H1 (cell line): ENCODE results near the gene BRD1. TPM values are rescaled to one million over a fixed set of nuclear protein-coding genes. Genes with fewer than 3 reads are reported as not detected.

Experiments
- CTCF ChIA-PET: fragments of 300-600 bp; sonication (Branson Sonifier 250); formaldehyde crosslinking; loops from one replicate; lab custom pipeline; 2021; ENCODE audit not compliant: partially characterized antibody; lab: Charles Lee
- POLR2A ChIA-PET: fragments of 300-600 bp; sonication (Branson Sonifier 250); formaldehyde crosslinking; loops from one replicate; lab custom pipeline; 2021; ENCODE audit warnings: inconsistent platforms; ENCODE audit not compliant: partially characterized antibody; lab: Charles Lee
- DNase-seq, 2 experiments: peaks; one replicate each; pipeline versions ENCODE4 v3.0.0 to v3.0.0-alpha.2; 2010 to 2022; ENCODE audit warnings: low spot score in 2 of 2, low read depth in 1 of 2, mixed read lengths in 1 of 2
- FAIRE-seq: peaks from 2 replicates; lab custom pipeline; 2011; peaks lifted over from hg19 to GRCh38; lab: Jason Lieb, UNC
- H2AFZ ChIP-seq: 2 replicates; pipeline ENCODE4 v1.8.1; 2012; ENCODE audit warnings: low read length, inconsistent platforms
- H2AK5ac ChIP-seq: 2 replicates; pipeline ENCODE4 v1.6.1; 2013; ENCODE audit warnings: low read depth, low read length
- H2BK120ac ChIP-seq: replicated peaks from 2 replicates; pipeline ENCODE3; 2013; ENCODE audit warnings: low read depth, low read length, inconsistent platforms
- H2BK12ac ChIP-seq: 2 replicates; pipeline ENCODE4 v1.6.1; 2013; ENCODE audit warnings: low read depth, low read length
- H2BK15ac ChIP-seq: 2 replicates; pipeline ENCODE4 v1.6.1; 2013; ENCODE audit warnings: low read length
- H2BK20ac ChIP-seq: 2 replicates; pipeline ENCODE4 v1.6.1; 2013; ENCODE audit warnings: low read length
- H2BK5ac ChIP-seq: 2 replicates; pipeline ENCODE4 v1.6.1; 2013; ENCODE audit warnings: low read depth, low read length
- H3K14ac ChIP-seq: 2 replicates; pipeline ENCODE4 v1.6.1; 2013; ENCODE audit warnings: inconsistent platforms; ENCODE audit not compliant: insufficient read length
- H3K18ac ChIP-seq: 2 replicates; pipeline ENCODE4 v1.6.1; 2013; ENCODE audit warnings: low read length; ENCODE audit errors: extremely low read depth
- H3K23ac ChIP-seq: 2 replicates; pipeline ENCODE4 v1.6.1; 2013; ENCODE audit warnings: inconsistent platforms; ENCODE audit not compliant: insufficient read length
- H3K23me2 ChIP-seq: 2 replicates; pipeline ENCODE4 v1.6.1; 2013; ENCODE audit warnings: low read depth, low read length
- H3K27ac ChIP-seq: 2 replicates; pipeline ENCODE4 v1.6.1; 2011; ENCODE audit warnings: low read depth, low read length, inconsistent platforms
- H3K27me3 ChIP-seq, 4 experiments: replicated peaks in 1 of 4; 1 replicate in 1 of 4; 2 replicates in 3 of 4; pipeline versions ENCODE4 v1.6.1 to v1.8.1; 2011 to 2013; ENCODE audit warnings: low read length in 3 of 4, mild to moderate bottlenecking in 3 of 4, inconsistent platforms in 2 of 4, mixed read lengths in 2 of 4, moderate library complexity in 1 of 4; ENCODE audit not compliant: control insufficient read depth in 3 of 4, insufficient read depth in 3 of 4; ENCODE audit errors: extremely low read depth in 1 of 4
- H3K36me3 ChIP-seq, 4 experiments: 2 replicates each; pipeline versions ENCODE4 v1.6.1 to v1.8.1; 2011 to 2013; ENCODE audit warnings: mild to moderate bottlenecking in 4 of 4, low read length in 3 of 4, moderate library complexity in 2 of 4, control low read depth in 1 of 4, inconsistent platforms in 1 of 4; ENCODE audit not compliant: insufficient read depth in 4 of 4, control insufficient read depth in 2 of 4
- H3K4ac ChIP-seq: replicated peaks from 2 replicates; pipeline ENCODE3; 2013; ENCODE audit warnings: low read length, low read depth, mixed read lengths, inconsistent platforms; ENCODE audit not compliant: insufficient read length
- H3K4me1 ChIP-seq, 4 experiments: replicated peaks in 1 of 4; 1 replicate in 1 of 4; 2 replicates in 3 of 4; pipeline versions ENCODE4 v1.6.1 to v1.8.1; 2011 to 2013; ENCODE audit warnings: low read length in 3 of 4, inconsistent platforms in 2 of 4, mixed read lengths in 1 of 4; ENCODE audit not compliant: insufficient read depth in 4 of 4, control insufficient read depth in 3 of 4
- H3K4me2 ChIP-seq, 2 experiments: 2 replicates each; pipeline versions ENCODE4 v1.6.1 to v1.8.1; 2011 to 2013; ENCODE audit warnings: low read depth in 2 of 2, low read length in 2 of 2, control low read depth in 1 of 2, inconsistent platforms in 1 of 2, mild to moderate bottlenecking in 1 of 2; ENCODE audit not compliant: insufficient read depth in 1 of 2
- H3K4me3 ChIP-seq, 4 experiments: fragments of 200-600, 300-600 bp in 1 of 4; sonication (generic), shearing (Covaris generic), sonication (Bioruptor Twin) in 1 of 4; 2 replicates each; pipeline versions ENCODE4 v1.5.1 to v1.8.1; 2011 to 2016; ENCODE audit warnings: low read length in 4 of 4, low read depth in 3 of 4, control low read depth in 2 of 4, inconsistent platforms in 2 of 4, mild to moderate bottlenecking in 2 of 4, mixed read lengths in 1 of 4, moderate library complexity in 1 of 4; ENCODE audit not compliant: insufficient read depth in 2 of 4; ENCODE audit errors: extremely low read depth in 1 of 4
- H3K56ac ChIP-seq: replicated peaks from 2 replicates; pipeline ENCODE3; 2013; ENCODE audit warnings: low read depth, mild to moderate bottlenecking, mixed read lengths, low read length, inconsistent platforms; ENCODE audit not compliant: insufficient read length
- H3K79me1 ChIP-seq: 2 replicates; pipeline ENCODE4 v1.6.1; 2013; ENCODE audit warnings: low read depth, low read length, control low read depth
- H3K79me2 ChIP-seq, 2 experiments: 2 replicates each; pipeline versions ENCODE4 v1.6.1 to v1.8.1; 2012 to 2013; ENCODE audit warnings: low read length in 2 of 2, mild to moderate bottlenecking in 2 of 2, inconsistent platforms in 1 of 2; ENCODE audit not compliant: insufficient read depth in 2 of 2, control insufficient read depth in 1 of 2
- H3K9ac ChIP-seq, 4 experiments: replicated peaks in 1 of 4; 1 replicate in 1 of 4; 2 replicates in 3 of 4; pipeline versions ENCODE4 v1.6.1 to v1.8.1; 2011 to 2013; ENCODE audit warnings: low read depth in 3 of 4, low read length in 3 of 4, control low read depth in 2 of 4, mild to moderate bottlenecking in 2 of 4, moderate library complexity in 2 of 4, inconsistent platforms in 1 of 4; ENCODE audit errors: extremely low read depth in 1 of 4
- H3K9me3 ChIP-seq, 2 experiments: 2 replicates each; pipeline versions ENCODE4 v1.6.1 to v1.8.1; 2012 to 2013; ENCODE audit warnings: mild to moderate bottlenecking in 2 of 2, moderate library complexity in 2 of 2, control low read depth in 1 of 2, inconsistent platforms in 1 of 2, low read depth in 1 of 2, low read length in 1 of 2, mixed read lengths in 1 of 2; ENCODE audit not compliant: insufficient read depth in 2 of 2
- H4K20me1 ChIP-seq, 2 experiments: replicated peaks in 1 of 2; 2 replicates each; pipeline versions ENCODE3 to v1.8.1; 2011 to 2013; ENCODE audit warnings: inconsistent platforms in 2 of 2, low read length in 2 of 2, mild to moderate bottlenecking in 1 of 2; ENCODE audit not compliant: insufficient read depth in 2 of 2, control insufficient read depth in 1 of 2
- H4K5ac ChIP-seq: 2 replicates; pipeline ENCODE4 v1.6.1; 2013; ENCODE audit warnings: low read length, low read depth, mixed read lengths, inconsistent platforms; ENCODE audit not compliant: insufficient read length
- H4K8ac ChIP-seq: 2 replicates; pipeline ENCODE4 v1.8.0; 2013; ENCODE audit warnings: mild to moderate bottlenecking, moderate library complexity, low read length, inconsistent platforms; ENCODE audit not compliant: insufficient read depth; ENCODE audit errors: extremely low read depth
- H4K91ac ChIP-seq: replicated peaks from 2 replicates; pipeline ENCODE3; 2013; ENCODE audit warnings: low read length, mixed read lengths, inconsistent platforms; ENCODE audit not compliant: insufficient read length
- CTCF ChIP-seq, 3 experiments: IDR thresholded peaks; 1 replicate in 2 of 3; 2 replicates in 1 of 3; pipeline versions ENCODE4 v1.5.1 to v1.6.1; 2011; ENCODE audit warnings: low read length in 3 of 3, mild to moderate bottlenecking in 3 of 3, inconsistent platforms in 2 of 3, low read depth in 1 of 3, moderate library complexity in 1 of 3; ENCODE audit not compliant: insufficient read depth in 1 of 3; ENCODE audit errors: control extremely low read depth in 1 of 3
- EGR1 ChIP-seq: IDR thresholded peaks from 2 replicates; pipeline ENCODE4 v1.6.1; 2011; ENCODE audit warnings: low read depth, low read length, borderline replicate concordance
- RAD21 ChIP-seq, 2 experiments: IDR thresholded peaks in 1 of 2; conservative IDR thresholded peaks in 1 of 2; 2 replicates each; pipeline ENCODE4 v1.6.1; 2011; ENCODE audit warnings: low read depth in 2 of 2, low read length in 2 of 2, improper control_type of control experiment in 1 of 2, inconsistent platforms in 1 of 2, mild to moderate bottlenecking in 1 of 2, moderate library complexity in 1 of 2
- WGBS, 2 experiments: shearing (Covaris generic) in 1 of 2; methylation state at CpG; one replicate each; pipeline versions ENCODE4 v1.1.6 to v1.1.7; 2013 to 2015; ENCODE audit warnings: low lambda C conversion rate in 2 of 2, mixed read lengths in 2 of 2, inconsistent platforms in 1 of 2, low coverage in 1 of 2, missing lambda C conversion rate in 1 of 2; ENCODE audit not compliant: insufficient replicate concordance in 2 of 2, insufficient coverage in 1 of 2, insufficient read length in 1 of 2; ENCODE audit errors: extremely low coverage in 1 of 2, missing lambda C conversion rate in 1 of 2; 5-methylcytosine and 5-hydroxymethylcytosine counted together
- polyA plus RNA-seq, 7 experiments: library from polyadenylated mRNA; depleted of rRNA in 3 of 7; stranded (reverse) in 5 of 7; unstranded in 2 of 7; fragments of >200 nt in 5 of 7; fragments of 200-250 nt in 2 of 7; gene quantifications; 1 replicate in 5 of 7; 2 replicates in 1 of 7; 4 replicates in 1 of 7; pipeline versions ENCODE4 v1.2.1 to v1.2.3, GENCODE V29; 2011 to 2013; ENCODE audit warnings: missing spikeins in 2 of 7, mixed read lengths in 2 of 7
- total RNA-seq: library from RNA; stranded (reverse); fragmentation: NEBNext Ultra II Directional; extraction: Animal tissue kit (Norgen Biotek cat#: 25700); gene quantifications from 2 replicates; pipeline ENCODE4 v1.2.1, GENCODE V29; 2021

The BRD1 gene
- total and polyA plus RNA-seq, 2 of the 8 experiments (the other 6 are each of a cell fraction or from before 2014, with no cell fraction given) = 6.8 to 34.0 TPM

- no peak for TF ChIP-seq EGR1
- peak; percentile 18 to 23; a peak in 2 of 4 replicates for TF ChIP-seq RAD21 (IDR thresholded peaks at IDR 0.05 in 1 of 2, conservative IDR thresholded peaks at IDR 0.05 in 1 of 2; ENCODE audit: low read depth in 2 of 2, low read length in 2 of 2)
- peak; percentile 6 to 14 (median 12); a peak in 3 of 4 replicates for TF ChIP-seq CTCF (IDR thresholded peaks at IDR 0.05; ENCODE audit: control extremely low read depth in 1 of 3, insufficient read depth in 1 of 3, low read depth in 1 of 3, low read length in 3 of 3)
- no peak overlapping the region for H4K5ac ChIP-seq
- POLR2A ChIA-PET = interaction anchor here (0.6 to 1.2 kb wide), 3 partner anchors 8 to 211 kb away, joined by 3 to 4 read pairs (median 3); partner anchors contain the start of genes ALG12 and CRELD2
- WGBS, 2 experiments = 90% methylated on average over 7 of the region's 7 CpGs; no CpG with 5 or more reads in 1 of the 2 experiments
- peaks cover 1% of the 10 kb centered on the region; the same call in 1 of the 2 replicates for H3K23me2 ChIP-seq
- no peak overlapping the region for H2AFZ ChIP-seq
- H3K14ac ChIP-seq = no peak overlapping the region
- no peak overlapping the region for H3K56ac ChIP-seq
- peaks cover 0 to 5% (median 2%) of the 10 kb centered on the region in 4 experiments; a peak in 5 of 7 replicates for H3K4me1 ChIP-seq
- H4K8ac ChIP-seq = no peak overlapping the region
- H3K18ac ChIP-seq = no peak overlapping the region
- peaks cover 33 to 98% of the 10 kb centered on the region in 2 experiments for H3K79me2 ChIP-seq
- no peak overlapping the region for H3K27ac ChIP-seq
- H3K36me3 ChIP-seq = peaks cover 21 to 67% (median 36%) of the 10 kb centered on the region in 4 experiments
- DNase-seq = no peak
- H2BK120ac ChIP-seq = no peak overlapping the region
- no peak overlapping the region for H3K4me3 ChIP-seq
- no peak overlapping the region for H3K23ac ChIP-seq
- no peak overlapping the region for H3K4ac ChIP-seq
- no peaks in the 10 kb centered on the region for H3K27me3 ChIP-seq
- CTCF ChIA-PET = interaction anchor here (1.0 to 1.9 kb wide), 6 partner anchors 16 to 42 kb away, joined by 4 to 6 read pairs (median 4); no protein-coding TSS in a partner anchor
- H3K9me3 ChIP-seq = no peaks in the 10 kb centered on the region
- H2BK12ac ChIP-seq = no peak overlapping the region
- no peak overlapping the region for H2BK15ac ChIP-seq
- no peak overlapping the region for H3K4me2 ChIP-seq
- H2BK20ac ChIP-seq = no peak overlapping the region
- no peak overlapping the region for H2AK5ac ChIP-seq
- H2BK5ac ChIP-seq = no peak overlapping the region
- H3K9ac ChIP-seq = no peak overlapping the region
- peaks cover 35% of the 10 kb centered on the region for H3K79me1 ChIP-seq
- peaks cover 49 to 60% of the 10 kb centered on the region in 2 experiments for H4K20me1 ChIP-seq
- H4K91ac ChIP-seq = no peak overlapping the region
- no peak for FAIRE-seq
Observed at GRCh38 chr22:49820984-49821383, 6.7 kb downstream of the BRD1 start.
